Measurements from ENCODE around the gene EGFL7.

EGFL7 gene

GRCh38 chr9:136662656-136663581, at the start of gene EGFL7:
Gene EGFL7 (plus strand): TSS chr9:136662916. CDS start chr9:136668283, 5,367 bp downstream.
- no peak for DNase-seq (ENCODE audit: low spot score)

DNA sequence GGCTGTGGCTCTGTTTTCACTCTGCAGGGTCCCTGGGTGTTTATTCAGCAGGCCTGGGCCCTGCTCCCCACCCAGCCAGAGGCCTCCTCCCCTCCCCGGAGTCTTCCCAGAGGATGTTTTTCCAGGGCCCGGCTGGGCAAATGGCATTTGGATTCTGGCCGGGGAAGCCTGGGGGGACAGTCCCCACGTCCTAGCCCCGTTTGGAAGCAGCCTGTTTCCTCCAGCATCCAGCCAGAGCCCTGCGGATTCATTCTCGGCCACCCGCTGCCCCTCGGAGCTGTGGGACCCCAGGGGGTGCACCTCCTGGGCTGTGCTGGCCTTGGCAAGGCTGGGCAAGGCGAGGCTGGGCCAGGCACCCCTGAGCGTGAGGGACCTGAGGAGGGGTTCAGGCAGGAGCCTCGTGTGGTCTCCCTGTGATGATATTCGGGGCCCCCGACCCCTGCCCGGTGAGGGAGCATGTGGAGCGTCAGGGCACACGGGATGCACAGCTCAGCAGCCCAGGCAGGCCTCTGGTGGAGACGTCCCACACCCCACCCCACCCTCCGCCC, 48.8 kb upstream of the EGFL7 start:
- DNase-seq (ENCODE audit: low spot score) = no peak

- DNase-seq (ENCODE audit: low spot score) = no peak
Observed at GRCh38 chr9:136614372-136614922, 48.3 kb upstream of the EGFL7 start.

DNA sequence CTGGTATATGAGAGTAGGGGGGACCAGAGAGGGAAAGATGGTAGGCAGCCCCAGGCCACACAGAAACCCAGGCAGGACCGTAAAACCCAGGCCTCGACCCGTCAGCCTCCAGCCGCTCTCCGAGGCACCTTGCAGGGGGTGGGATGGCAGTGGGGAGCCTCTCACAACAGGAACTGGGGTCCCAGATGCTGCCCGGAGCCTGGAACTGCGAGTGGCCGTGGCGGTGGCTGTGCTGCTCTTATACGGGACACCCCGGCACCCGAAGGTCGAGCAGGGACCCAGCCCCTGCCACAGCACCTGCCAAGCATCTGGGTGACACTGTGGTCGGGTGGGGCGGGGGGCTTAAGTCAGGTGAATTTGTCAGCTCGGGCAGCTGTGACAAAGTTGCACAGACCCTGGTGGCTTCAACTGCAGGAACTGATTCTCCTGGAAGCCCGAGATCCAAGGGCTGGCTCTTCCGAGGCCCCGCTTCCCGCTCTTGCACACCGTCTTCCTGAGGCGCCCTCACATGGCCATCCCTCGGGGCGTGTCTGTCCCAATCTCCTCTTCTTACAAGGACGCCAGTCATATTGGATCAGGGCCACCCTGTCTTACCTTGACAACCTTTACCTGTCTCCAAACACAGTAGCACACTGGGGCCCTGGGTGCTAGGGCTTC, 47.6 kb upstream of the EGFL7 start:
- no peak for DNase-seq (ENCODE audit: low spot score)

DNA sequence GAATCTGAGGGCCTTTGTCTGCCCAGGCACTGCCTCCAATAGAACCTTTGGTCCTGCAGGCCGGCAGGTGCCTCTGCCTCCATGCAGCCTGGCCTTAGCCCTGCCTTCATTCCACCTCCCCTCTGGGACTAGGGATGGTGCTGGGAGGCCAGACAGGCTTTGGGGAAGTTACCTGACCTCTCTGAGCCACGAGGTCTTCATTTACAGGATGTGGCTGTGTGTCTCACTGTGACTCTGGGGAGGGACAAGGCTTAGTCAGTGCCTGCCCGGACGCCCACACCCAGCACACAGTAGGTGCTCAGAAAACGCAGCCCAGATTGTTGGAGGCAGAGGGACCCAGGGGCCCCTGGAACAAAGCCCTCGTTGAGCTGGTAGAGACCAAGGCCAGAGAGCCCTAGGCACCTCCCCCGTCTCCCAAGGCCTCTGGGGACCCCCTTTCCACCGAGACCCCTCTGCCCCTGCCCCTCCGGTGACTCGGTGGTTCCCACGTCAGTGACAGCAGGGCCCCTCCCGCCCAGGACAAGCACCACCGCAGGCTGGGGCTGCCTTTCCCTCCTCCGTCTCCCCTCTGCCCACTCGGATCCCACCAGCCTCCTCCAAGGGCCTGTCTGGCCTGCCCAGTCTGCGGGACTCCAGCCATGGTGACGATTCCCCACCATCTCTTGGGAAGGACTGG, 46.9 kb upstream of the EGFL7 start:
- DNase-seq (ENCODE audit: low spot score) = no peak

DNA sequence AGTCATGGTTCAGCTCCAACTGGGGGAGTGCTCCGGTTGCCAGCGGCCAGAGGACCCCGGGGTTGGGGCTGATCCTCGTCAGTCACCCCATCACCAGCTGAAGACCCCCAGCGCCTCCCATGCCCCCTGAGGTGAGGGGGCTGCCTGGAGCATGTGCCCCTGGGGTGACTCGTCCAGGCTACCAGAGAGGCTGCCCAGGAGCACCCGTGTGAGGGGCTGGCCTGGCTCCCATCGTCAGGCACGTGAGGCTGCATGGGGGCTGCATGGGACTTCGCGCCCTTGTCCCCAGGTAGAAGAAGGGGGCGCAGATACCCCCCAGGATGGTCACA, 46.4 kb upstream of the EGFL7 start:
- no peak for DNase-seq (ENCODE audit: low spot score)

GRCh38 chr9:136616948-136617695, 45.6 kb upstream of the EGFL7 start:
- no peak for DNase-seq (ENCODE audit: low spot score)

- no peak for DNase-seq (ENCODE audit: low spot score)
Observed at GRCh38 chr9:136617746-136618579, 44.8 kb upstream of the EGFL7 start.

- no peak for DNase-seq (ENCODE audit: low spot score)
Observed at GRCh38 chr9:136618580-136619547, 43.9 kb upstream of the EGFL7 start.

DNA sequence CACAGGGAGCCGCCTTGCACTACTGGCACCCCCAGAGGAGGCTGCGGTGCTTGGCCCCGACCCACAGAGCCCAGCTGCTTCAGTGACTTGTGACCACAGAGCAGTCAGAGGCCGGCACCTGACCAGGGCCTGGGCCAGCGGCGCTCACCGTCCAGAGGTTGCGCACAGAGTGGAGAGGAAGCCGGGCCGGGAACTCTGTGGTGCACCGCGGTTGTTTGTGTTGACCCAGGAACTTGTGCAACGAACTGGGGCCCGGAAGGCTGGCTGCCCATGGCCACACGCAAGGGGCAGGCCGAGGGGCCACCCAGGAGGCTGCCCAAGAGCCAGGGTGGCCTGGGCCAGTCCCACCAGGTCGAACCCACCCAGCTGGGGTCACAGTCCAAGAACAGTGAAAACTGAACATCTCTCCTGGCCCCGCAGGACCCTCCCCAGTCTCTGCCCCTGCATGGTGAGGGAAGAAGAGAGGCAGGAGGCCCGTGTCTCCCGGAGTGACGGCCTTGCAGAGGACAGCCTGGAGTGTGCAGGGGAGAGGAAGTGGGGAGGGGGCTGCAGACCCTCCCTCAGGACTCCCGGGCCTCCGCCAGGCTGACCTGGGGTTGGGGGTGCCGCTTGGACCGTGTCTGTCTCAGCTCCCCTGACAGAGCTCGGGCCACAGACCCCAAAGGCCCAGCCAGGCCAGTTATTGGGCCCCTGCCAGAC, 42.8 kb upstream of the EGFL7 start:
- no peak for DNase-seq (ENCODE audit: low spot score)

GRCh38 chr9:136620441-136621018, 42.2 kb upstream of the EGFL7 start:
- DNase-seq (ENCODE audit: low spot score) = no peak

- DNase-seq (ENCODE audit: low spot score) = no peak
Observed at GRCh38 chr9:136621019-136621733, 41.5 kb upstream of the EGFL7 start.

DNA sequence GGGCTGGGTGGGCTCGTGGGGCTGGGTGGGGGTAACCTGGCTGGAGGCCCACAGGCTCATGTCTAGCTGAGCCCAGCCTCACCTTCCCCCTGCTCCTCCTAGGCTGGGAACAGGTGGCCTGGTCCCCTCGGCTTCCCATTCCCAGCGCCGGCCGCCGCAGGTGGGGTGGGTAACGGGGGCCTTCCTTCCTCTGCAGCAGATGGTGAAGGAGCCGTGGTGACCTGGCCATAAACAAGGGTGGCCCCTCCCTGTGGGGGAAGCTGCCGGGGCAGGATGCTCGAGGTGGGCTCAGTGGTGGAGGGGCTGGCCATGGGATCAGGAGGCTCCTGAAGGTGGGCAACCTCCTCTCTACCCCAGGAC, 41.0 kb upstream of the EGFL7 start:
- no peak for DNase-seq (ENCODE audit: low spot score)

DNA sequence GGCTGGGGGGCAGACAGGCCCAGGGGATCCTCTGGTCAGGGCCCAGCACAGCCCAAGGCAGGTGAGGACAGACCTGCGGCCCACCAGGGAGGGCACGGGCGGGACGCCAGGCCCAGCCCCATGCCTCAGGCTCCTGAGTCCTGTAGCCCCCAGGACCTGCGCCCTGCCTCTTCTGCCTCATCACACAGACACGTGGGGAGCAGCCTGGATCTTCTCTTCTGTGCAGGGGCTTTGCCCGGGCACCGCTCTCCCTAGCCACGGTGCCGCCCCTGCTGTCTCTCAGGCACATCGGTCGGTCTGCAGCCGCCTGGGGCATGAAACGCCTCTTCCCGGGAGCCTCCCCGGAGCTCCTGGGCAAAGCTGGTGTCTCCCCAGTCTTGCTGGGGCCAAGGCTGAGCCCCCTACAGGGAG, 40.2 kb upstream of the EGFL7 start:
- no peak for DNase-seq (ENCODE audit: low spot score)

DNA sequence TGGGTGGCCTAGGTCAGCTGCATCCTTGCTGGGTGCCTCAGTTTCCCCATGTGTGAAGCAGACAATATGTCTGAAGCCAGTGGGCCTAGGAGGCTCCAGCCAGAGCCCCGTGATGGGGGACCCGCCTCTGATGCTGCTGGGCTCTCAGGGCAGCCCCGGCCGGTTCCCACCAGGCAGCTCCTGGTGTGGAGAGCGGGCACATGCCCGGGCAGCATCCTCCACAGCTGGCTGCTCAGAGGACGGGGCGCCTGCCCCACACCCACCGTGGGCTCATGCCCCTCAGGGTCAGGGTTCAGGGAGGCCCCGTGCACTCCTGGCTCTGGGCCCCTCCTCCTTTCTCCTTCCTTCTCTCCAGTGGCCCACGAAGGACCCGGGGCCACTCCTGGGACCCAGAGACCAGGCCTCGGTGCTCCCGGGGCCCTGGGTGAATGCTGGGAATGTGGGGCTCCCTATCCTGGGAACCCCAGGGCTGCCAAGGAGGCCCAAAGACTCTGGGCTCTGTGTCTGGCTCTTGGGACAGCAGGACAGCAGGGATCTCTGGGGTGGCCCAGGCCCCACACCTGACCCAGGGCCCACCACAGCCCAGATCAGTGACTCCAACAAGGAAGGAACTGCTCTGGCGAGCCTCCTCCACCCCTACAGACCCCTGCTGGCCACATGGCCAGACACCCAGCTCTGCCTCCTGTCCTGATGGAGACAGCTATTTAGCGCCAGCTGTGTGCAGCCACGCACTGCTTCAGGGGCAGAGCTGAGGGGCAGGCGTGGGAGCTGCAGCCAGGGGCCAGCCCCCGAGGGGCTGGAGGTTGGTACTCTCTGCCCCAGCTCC, 39.5 kb upstream of the EGFL7 start:
- no peak for DNase-seq (ENCODE audit: low spot score)

DNA sequence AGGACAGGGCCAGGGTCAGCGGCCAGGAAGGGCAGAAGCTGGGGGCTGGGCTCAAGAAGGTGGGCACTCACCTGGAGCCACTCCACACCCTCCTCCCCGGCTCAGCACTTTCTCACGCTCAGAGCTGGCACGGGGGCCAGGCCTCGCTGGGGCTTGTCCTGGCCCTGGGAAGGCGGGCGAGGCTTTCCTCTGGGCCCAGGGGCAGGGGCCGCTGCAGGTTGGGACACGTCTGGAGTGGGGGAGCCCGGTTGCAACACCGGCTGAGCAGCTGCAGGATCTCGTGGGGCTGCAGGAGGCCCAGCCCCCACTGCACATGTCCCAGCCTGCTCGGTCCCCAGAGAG, 38.9 kb upstream of the EGFL7 start:
- DNase-seq (ENCODE audit: low spot score) = no peak
